Measurements from ENCODE around the gene MYDGF. TPM values are rescaled to one million over a fixed set of nuclear protein-coding genes. Genes with fewer than 3 reads are reported as not detected.
A peak's percentile ranks its signal among the peaks of the same experiment; 100 is the strongest.

MYDGF gene
- total and polyA plus RNA-seq, 2 of the 13 experiments (the other 11 are each of a cell fraction or from before 2014, with no cell fraction given) = 116 to 198 TPM

DNA sequence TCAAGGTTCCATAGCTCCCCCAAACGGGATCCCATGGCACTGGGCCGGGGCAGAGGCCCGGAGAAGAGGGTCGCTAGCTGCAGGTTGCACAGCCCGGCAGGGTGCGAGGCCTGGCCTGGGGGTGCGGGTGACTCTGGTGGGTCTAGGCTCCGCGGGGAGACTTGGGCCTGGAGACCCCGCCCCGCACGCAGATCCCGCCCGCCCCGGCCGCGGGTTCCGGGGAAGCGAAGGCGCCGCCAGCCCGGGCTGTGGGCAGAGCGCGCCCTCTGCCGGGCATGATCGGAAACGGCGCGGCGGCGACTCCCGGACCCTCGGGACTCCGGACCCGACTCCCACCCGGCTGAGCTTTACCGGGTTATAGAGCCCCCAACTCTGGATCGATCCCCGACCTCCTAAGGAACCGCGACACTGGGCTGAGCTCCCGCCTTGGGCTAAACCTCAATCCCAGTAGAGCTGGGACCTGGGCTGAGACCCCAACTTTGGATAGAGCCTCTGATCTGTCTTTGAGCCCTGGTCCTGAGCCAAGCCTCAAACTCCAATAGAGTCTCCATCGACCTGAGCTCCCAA, 33.9 kb downstream of the MYDGF start (continued):
- no peak for TF ChIP-seq REST (IDR thresholded peaks at IDR 0.05; ENCODE audit: borderline replicate concordance in 1 of 2, low read depth in 1 of 2, low read length in 2 of 2)
- no peak for TF ChIP-seq SMARCE1 (IDR thresholded peaks at IDR 0.05; ENCODE audit: borderline replicate concordance)
- TF ChIP-seq ZNF263 (CRISPR knock-in tag; IDR thresholded peaks at IDR 0.05) = peak; percentile 33; the same call in 1 of the 2 replicates
- no peak for TF ChIP-seq KDM6A (CRISPR knock-in tag; IDR thresholded peaks at IDR 0.05; ENCODE audit: low read depth)
- 0 out of 2 replicates have a peak, but pooled peaks have one; percentile 42 for TF ChIP-seq ZNF790 (CRISPR knock-in tag; IDR thresholded peaks at IDR 0.05; ENCODE audit: borderline replicate concordance)
- TF ChIP-seq XRCC5 (optimal IDR thresholded peaks at IDR 0.05; ENCODE audit: low read length) = no peak
- no peak for TF ChIP-seq PCBP1 (IDR thresholded peaks at IDR 0.05; ENCODE audit: borderline replicate concordance, low read depth, low read length)
- TF ChIP-seq BHLHE40 (IDR thresholded peaks at IDR 0.05; ENCODE audit: low read length) = no peak
- TF ChIP-seq FOXJ3 (CRISPR knock-in tag; IDR thresholded peaks at IDR 0.05; ENCODE audit: borderline replicate concordance) = no peak
- 0 out of 2 replicates have a peak, but pooled peaks have one; percentile 16 for TF ChIP-seq ZNF614 (CRISPR knock-in tag; IDR thresholded peaks at IDR 0.05; ENCODE audit: borderline replicate concordance)
- no peak for TF ChIP-seq ZNF44 (CRISPR knock-in tag; IDR thresholded peaks at IDR 0.05)
- no peak for TF ChIP-seq ZNF260 (CRISPR knock-in tag; IDR thresholded peaks at IDR 0.05; ENCODE audit: borderline replicate concordance, low read depth)
- TF ChIP-seq HOXA5 (CRISPR knock-in tag; IDR thresholded peaks at IDR 0.05) = peak; percentile 75
- TF ChIP-seq NR2F1 (CRISPR knock-in tag; IDR thresholded peaks at IDR 0.05) = no peak
- TF ChIP-seq, protein P1, sequence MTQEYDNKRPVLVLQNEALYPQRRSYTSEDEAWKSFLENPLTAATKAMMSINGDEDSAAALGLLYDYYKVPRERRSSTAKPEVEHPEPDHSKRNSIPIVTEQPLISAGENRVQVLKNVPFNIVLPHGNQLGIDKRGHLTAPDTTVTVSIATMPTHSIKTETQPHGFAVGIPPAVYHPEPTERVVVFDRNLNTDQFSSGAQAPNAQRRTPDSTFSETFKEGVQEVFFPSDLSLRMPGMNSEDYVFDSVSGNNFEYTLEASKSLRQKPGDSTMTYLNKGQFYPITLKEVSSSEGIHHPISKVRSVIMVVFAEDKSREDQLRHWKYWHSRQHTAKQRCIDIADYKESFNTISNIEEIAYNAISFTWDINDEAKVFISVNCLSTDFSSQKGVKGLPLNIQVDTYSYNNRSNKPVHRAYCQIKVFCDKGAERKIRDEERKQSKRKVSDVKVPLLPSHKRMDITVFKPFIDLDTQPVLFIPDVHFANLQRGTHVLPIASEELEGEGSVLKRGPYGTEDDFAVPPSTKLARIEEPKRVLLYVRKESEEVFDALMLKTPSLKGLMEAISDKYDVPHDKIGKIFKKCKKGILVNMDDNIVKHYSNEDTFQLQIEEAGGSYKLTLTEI (CRISPR knock-in tag; conservative IDR thresholded peaks at IDR 0.05) = no peak
- TF ChIP-seq ZNF34 (CRISPR knock-in tag; IDR thresholded peaks at IDR 0.05; ENCODE audit: borderline replicate concordance) = no peak
- peak; percentile 18; the same call in 1 of the 2 replicates for TF ChIP-seq ZMYM4 (CRISPR knock-in tag; IDR thresholded peaks at IDR 0.05)
- TF ChIP-seq ZNF337 (CRISPR knock-in tag; IDR thresholded peaks at IDR 0.05; ENCODE audit: borderline replicate concordance, low read depth) = no peak
- no peak for TF ChIP-seq ZHX1 (CRISPR knock-in tag; IDR thresholded peaks at IDR 0.05; ENCODE audit: low read depth)
- TF ChIP-seq JUND (CRISPR knock-in tag; IDR thresholded peaks at IDR 0.05) = no peak
- TF ChIP-seq SP4 (CRISPR knock-in tag; IDR thresholded peaks at IDR 0.05) = 0 out of 2 replicates have a peak, but pooled peaks have one; percentile 9
- TF ChIP-seq ZNF761 (CRISPR knock-in tag; conservative IDR thresholded peaks at IDR 0.05) = no peak
- TF ChIP-seq ZSCAN25 (CRISPR knock-in tag; IDR thresholded peaks at IDR 0.05) = peak; percentile 30; the same call in 1 of the 2 replicates

All from HepG2 (cell line).